ENCODE results near the gene DCAKD. TPM values are rescaled to one million over a fixed set of nuclear protein-coding genes. Genes with fewer than 3 reads are reported as not detected.

The DCAKD gene
- total RNA-seq, 1 donor from 2014 or later, result 38.3 TPM

GRCh38 chr17:45031231-45032173, 19.9 kb downstream of the DCAKD start:
- no peak for DNase-seq (ENCODE audit: low spot score)

GRCh38 chr17:45030733-45031132, 20.7 kb downstream of the DCAKD start:
- no peak for DNase-seq (ENCODE audit: low spot score)

GRCh38 chr17:45029758-45030423, 21.5 kb downstream of the DCAKD start:
- DNase-seq (ENCODE audit: low spot score), result no peak

GRCh38 chr17:45029096-45029495, 22.3 kb downstream of the DCAKD start:
- DNase-seq (ENCODE audit: low spot score), result no peak

- DNase-seq (ENCODE audit: low spot score), result no peak
These were observed 28.6 kb downstream of the DCAKD start for GRCh38 chr17:45022655-45023339.

- DNase-seq (ENCODE audit: low spot score), result no peak
These were observed 29.2 kb downstream of the DCAKD start for GRCh38 chr17:45022288-45022648.

GRCh38 chr17:45021607-45022287, 29.7 kb downstream of the DCAKD start:
- DNase-seq (ENCODE audit: low spot score), result peak; percentile 53

- no peak for DNase-seq (ENCODE audit: low spot score)
These were observed 30.9 kb downstream of the DCAKD start for GRCh38 chr17:45020354-45021138.

- peak; percentile 26 for DNase-seq (ENCODE audit: low spot score)
These were observed 32.4 kb downstream of the DCAKD start for GRCh38 chr17:45018848-45019711.

GRCh38 chr17:45018514-45018847, 33.0 kb downstream of the DCAKD start:
- DNase-seq (ENCODE audit: low spot score), result no peak

- no peak for DNase-seq (ENCODE audit: low spot score)
These were observed 34.6 kb downstream of the DCAKD start for GRCh38 chr17:45016823-45017222.

- no peak for DNase-seq (ENCODE audit: low spot score)
These were observed 35.2 kb downstream of the DCAKD start for GRCh38 chr17:45016237-45016636.

GRCh38 chr17:45013021-45013997, 38.1 kb downstream of the DCAKD start:
- no peak for DNase-seq (ENCODE audit: low spot score)

- DNase-seq (ENCODE audit: low spot score), result no peak
These were observed 39.7 kb downstream of the DCAKD start for GRCh38 chr17:45011767-45012166.

GRCh38 chr17:45009676-45010467, 41.6 kb downstream of the DCAKD start:
- DNase-seq (ENCODE audit: low spot score), result no peak

- DNase-seq (ENCODE audit: low spot score), result no peak
These were observed 43.2 kb downstream of the DCAKD start for GRCh38 chr17:45008216-45008615.

GRCh38 chr17:45006927-45007461, 44.4 kb downstream of the DCAKD start:
- no peak for DNase-seq (ENCODE audit: low spot score)

- DNase-seq (ENCODE audit: low spot score), result no peak
These were observed 45.7 kb downstream of the DCAKD start for GRCh38 chr17:45005700-45006099.

All from mucosa of gallbladder (tissue), 1 donor.